GM12875 (cell line): ENCODE results near the gene MON1B.
"Not testable (repeated sequence)": the region's sequence is repeated elsewhere in the genome, so short reads cannot be mapped to it uniquely, and the experiment has no call there.

Experiments
- H3K4me3 ChIP-seq: one replicate; pipeline ENCODE4 v1.5.1; 2011; ENCODE audit warnings: low read depth, low read length, control low read depth
- CTCF ChIP-seq: IDR thresholded peaks from 2 replicates; pipeline ENCODE4 v1.5.1; 2011; ENCODE audit warnings: low read depth, mild to moderate bottlenecking, control low read depth, inconsistent platforms, low read length, moderate library complexity, borderline replicate concordance; ENCODE audit not compliant: insufficient read depth

Gene MON1B

GRCh38 chr16:77238593-77238992 lies 47.6 kb downstream of the MON1B start:
- no peak for TF ChIP-seq CTCF

GRCh38 chr16:77242471-77242870 lies 51.5 kb downstream of the MON1B start:
- not testable (repeated sequence) for H3K4me3 ChIP-seq

More at GRCh38 chr16:77238593-77238992, 47.6 kb downstream of the MON1B start:
- no peak overlapping the region for H3K4me3 ChIP-seq

- no peak for TF ChIP-seq CTCF
- no peak overlapping the region for H3K4me3 ChIP-seq
These were observed 55.2 kb downstream of the MON1B start for GRCh38 chr16:77246150-77246549.

GRCh38 chr16:77250400-77250799 lies 59.4 kb downstream of the MON1B start:
- no peak overlapping the region for H3K4me3 ChIP-seq
- TF ChIP-seq CTCF, result no peak
